ENCODE data around the gene ASTN2.

Gene ASTN2

GRCh38 chr9:116767219-116767618, 647.6 kb downstream of the ASTN2 start:
- DNase-seq: peak; percentile 31

GRCh38 chr9:116765011-116765410, 649.8 kb downstream of the ASTN2 start:
- DNase-seq: no peak

DNA sequence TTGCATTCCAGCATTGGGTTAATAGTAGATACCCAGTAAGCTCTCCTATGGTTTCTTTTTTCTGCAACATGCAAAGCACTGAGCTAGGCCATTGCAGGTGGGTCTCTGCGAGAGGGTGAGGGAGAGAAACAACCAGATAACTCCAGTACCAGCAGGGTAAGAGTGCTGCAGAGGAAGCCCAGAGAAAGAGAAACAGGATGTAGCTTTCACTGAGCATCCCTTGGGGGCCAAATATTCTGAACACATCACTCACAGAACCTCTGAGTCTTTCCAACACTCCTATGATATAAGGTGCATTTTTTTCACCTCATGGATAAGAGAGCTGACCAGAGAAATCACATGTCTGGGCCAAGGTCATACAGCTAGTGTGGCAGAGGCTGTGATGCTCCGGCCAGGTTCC, 651.1 kb downstream of the ASTN2 start:
- no peak for DNase-seq

GRCh38 chr9:116760636-116761035, 654.2 kb downstream of the ASTN2 start:
- no peak for DNase-seq

GRCh38 chr9:116757030-116757429, 657.8 kb downstream of the ASTN2 start:
- DNase-seq: no peak

DNA sequence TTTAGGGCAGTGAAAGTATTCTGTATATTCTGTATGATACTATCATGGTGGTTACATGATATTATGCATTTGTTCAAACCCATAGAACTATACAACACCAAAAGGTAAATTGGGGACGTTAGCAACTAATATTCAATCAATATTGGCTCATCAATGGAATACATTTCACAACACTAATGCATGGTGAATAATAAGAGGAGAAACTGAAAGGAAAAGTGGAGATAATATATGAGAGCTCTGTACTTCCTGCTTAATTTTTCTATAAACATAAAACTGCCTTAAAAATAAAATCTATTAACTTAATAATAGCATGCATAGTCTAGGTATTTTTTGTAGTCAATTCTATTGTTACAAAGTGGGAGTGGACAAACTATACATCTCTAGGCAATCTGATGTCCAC, 661.5 kb downstream of the ASTN2 start:
- no peak for DNase-seq

DNA sequence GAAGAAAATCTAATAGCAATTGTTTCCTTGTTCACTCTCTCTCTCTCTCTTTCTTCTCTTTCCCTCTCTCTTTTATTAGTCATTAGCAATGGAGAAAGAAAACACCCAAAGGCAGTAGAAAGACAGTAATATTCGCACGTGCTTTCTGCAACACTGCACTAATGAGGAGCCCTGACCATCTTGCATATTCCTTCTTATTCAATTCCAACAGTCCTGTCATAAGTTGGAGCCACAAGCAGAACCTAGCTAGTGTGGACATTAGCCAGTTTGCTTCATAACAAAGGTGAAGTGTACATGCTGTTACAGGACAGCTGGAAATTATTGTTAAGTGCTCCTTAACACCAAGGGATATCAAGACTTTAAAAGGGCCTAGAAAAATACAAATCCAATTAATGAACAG, 664.3 kb downstream of the ASTN2 start:
- no peak for DNase-seq

DNA sequence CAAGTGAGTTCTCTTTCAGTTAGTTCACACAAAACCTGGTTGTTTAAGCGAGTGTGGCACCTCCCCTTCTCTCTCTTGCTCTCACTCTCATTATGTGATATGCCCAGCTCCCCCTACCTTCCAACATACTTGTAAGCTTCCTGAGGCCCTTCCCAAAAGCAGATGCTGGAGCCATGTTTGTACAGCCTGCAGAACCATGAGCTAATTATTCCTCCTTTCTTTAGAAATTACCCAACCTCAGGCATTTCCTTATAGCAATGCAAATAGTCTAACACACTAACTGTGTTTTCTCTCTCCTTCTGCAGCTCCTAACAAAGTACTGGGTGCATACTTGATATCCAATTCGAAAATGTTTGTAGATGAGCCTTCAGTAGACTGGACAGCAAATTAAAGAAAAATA, 665.1 kb downstream of the ASTN2 start:
- DNase-seq: no peak

- no peak for DNase-seq
Observed at GRCh38 chr9:116749176-116749575, 665.7 kb downstream of the ASTN2 start.

- DNase-seq: no peak
Observed at GRCh38 chr9:116741742-116742141, 673.1 kb downstream of the ASTN2 start.

DNA sequence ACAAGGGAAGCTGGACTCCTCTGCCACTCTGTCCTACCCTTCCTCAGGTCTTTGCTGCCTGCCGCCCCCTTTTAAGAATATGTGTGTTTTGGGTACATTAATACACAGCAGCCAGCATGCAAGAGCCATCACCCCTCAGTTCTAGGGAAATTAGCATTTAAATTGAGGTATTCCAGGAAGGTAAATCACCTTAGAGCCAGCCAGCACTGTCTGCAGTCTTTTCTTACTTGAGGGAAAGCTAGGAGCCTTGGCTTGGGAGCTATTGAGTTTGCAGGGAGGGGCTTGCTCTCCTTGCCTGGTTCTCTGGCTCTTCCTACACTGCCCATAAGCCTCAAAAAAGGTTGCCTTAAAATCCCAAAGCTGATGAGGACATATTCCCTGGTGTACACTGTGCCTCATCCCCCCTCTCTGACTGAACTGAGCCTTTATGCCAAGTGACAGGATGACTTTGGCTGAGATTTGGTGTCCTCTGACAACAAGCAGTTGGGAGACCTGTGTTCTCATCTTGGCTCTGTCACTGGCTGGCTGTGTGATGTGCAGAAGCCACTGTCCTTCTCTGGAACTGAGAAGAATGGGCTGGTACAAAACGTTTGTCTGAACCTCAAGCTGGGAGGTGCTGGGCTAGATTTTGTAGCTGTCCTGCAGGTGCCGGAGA, 673.6 kb downstream of the ASTN2 start:
- no peak for DNase-seq

DNA sequence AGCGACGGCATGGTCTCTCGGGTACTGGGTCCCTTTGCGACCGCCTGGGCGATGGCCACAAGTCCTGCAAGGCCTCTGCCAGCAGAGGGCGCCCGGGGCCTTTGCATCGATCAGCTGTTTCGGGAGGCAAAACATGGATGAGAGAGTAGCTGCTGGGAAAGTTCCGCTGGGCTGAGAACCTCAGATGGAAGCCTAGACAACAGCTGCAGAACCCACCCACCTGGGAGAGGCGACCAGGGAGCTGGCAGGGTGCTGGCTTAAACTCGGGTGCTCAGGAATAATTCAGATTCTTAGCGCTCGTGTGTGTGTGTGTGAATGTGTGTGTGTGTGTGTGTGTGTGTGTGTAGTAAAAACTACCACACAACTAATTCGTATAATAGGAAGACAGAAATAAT, 677.7 kb downstream of the ASTN2 start:
- DNase-seq: peak; percentile 23

DNA sequence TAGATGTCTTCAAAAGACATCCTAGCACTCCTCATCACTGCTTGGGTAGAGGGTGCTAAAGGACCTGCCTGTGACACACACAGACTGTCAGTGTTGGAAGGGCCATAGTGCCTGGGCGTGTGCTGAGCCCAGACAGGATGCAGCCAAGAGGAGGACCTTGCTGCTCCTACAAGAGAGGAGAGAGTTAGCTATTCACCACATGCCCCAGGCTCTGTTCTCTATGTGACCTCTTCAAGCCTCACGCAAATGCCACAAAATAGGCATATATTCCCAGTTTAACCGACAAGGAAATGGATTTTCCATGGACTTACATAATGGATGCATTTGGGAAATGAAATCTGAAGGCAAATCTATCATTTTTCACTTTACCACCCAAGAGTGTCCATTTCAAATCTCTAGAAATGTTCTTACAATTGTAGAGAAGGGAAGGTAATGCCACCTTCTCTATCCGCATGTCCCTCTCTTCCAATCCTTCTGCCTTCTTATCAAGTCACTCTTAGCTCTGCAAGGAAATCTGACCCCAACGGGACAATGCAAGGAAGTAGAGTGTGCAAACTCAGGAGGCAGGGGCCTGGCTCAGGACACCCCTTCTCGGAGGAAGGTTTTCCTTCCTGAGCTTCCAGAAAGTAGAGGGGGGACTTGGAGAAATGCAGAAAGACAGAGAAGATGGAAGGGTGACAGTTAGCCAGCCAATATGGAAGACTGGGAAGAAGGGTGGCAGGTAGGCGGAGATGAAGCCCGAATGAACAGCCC, 678.3 kb downstream of the ASTN2 start:
- no peak for DNase-seq

- no peak for DNase-seq
Observed at GRCh38 chr9:116733010-116733641, 681.7 kb downstream of the ASTN2 start.

DNA sequence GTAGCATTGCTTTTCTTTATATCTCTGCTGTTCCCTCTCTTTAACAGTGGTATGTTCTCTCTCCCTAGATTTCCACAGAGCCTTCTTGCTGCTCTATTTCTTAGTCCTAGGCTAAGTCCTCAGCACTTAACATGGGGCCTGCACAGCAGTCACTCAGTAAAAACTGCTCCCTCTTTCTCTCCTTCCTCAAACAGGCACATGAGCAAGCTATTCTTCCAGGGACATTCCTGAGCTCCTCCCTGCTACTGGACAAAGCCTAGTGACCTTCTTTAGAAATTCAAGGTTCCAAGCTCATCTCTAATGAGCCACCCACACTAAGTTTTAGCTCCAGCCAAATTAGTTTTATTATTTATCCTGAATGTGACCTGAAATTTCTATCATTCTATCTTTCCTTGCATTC, 688.3 kb downstream of the ASTN2 start:
- DNase-seq: no peak

DNA sequence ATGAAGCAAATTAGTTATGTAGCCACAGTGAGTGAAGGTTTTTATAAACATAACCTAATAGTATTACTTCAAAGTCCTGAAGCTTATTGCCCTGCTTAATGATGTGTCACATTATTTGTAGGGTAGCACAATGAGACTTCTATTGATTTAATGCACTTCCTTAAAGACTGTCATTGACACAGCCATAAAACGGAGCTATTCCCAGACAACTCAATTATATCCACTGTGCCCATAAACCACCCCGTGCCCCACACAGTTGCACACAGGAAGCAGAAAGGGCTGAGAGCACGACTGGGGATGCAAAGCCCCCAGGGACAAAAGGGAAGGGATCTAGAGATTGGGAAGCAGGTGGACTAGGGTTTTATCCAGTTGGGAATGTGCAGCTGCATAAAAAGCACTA, 690.7 kb downstream of the ASTN2 start:
- DNase-seq: peak; percentile 3

- no peak for DNase-seq
Observed at GRCh38 chr9:116721944-116722343, 692.9 kb downstream of the ASTN2 start.

DNA sequence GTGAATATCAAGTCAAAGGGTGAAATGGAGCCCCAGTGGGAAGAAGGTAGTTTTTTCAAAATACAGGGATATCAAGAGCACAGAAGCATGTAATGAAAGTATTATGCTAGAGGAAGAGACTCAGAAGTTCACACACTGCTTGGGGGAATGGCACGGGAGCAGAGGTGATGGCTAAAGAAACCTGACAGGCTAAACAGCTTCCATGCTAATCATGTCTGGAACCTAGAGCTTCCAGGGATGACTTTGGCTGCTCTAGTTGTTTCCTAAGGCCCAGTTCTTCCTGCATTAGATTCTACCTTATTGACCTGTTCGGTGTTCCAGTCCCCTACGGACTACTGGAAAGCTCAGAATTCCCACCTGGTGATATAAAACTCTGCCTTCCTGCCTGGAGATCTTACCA, 693.4 kb downstream of the ASTN2 start:
- DNase-seq: no peak

- no peak for DNase-seq
Observed at GRCh38 chr9:116720111-116720510, 694.7 kb downstream of the ASTN2 start.

DNA sequence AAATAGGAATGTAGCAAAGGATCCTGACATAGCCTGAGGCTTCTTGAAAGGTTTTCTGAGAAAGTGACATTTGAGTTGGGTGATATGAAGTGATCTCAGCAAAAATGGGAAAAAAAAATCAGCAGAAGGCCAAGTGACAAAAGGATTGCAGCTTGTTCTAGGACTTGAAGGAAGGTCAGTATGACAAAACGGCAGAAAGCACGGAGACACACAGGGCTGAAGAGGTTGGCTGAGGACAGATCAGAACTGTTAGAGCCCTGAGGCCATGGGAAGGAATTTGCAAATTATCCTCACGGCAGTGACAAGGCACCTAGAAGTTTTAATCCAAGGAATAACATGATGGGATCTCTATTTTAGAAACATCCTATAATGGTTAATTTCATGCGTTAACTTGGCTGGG, 696.7 kb downstream of the ASTN2 start:
- DNase-seq: no peak

GRCh38 chr9:116717150-116717549, 697.7 kb downstream of the ASTN2 start:
- DNase-seq: no peak

GRCh38 chr9:116716438-116716837, 698.4 kb downstream of the ASTN2 start:
- no peak for DNase-seq

DNA sequence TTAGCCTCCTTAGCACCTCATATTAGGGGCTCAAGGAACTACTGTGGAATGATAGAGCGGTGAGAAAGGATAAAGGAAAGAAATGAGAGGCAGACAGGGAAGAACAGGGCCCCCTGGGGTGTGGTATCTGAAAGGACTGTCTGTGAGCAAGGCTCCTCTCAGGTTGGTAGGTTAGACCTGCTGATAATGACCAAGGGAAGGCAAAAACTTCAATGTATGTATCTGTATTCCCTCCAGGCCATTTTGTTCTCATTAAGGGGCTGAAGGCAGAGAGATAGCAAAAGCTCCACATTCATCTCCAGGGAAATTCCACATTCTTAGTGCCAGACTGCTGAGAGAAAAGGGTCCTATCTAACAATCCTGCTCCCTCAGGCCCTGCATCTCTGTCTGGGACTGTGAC, 699.1 kb downstream of the ASTN2 start:
- DNase-seq: no peak

DNA sequence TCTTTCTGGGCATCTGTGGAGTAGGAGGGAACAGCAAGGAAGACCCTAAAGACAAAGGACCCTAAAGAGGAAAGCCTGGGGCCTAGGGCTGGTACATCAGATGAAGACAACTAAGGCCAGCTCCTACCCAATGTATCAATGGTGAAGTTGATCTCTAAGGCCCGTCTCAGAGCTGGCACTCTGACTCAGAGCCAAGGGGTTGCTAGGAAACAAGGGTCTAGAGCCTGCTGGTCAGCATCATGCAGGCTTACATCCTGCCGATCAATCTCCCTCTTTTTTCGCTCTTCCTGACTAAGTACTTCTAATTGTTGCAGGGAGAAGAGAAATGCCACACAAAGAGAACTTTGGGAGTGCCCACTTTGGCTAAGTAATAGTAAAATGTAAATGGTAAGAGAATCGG, 701.6 kb downstream of the ASTN2 start:
- peak; percentile 17 for DNase-seq
